Bronchial smooth muscle cell (primary cell): ENCODE measurements around the gene SET. TPM values are rescaled to one million over a fixed set of nuclear protein-coding genes. Genes with fewer than 3 reads are reported as not detected.

Experiments used
- total RNA-seq: library from RNA; depleted of rRNA; stranded (reverse); fragments of >200 nt; gene quantifications from 2 replicates; pipeline ENCODE4 v1.2.1, GENCODE V29; 2014

Gene SET, protein sequence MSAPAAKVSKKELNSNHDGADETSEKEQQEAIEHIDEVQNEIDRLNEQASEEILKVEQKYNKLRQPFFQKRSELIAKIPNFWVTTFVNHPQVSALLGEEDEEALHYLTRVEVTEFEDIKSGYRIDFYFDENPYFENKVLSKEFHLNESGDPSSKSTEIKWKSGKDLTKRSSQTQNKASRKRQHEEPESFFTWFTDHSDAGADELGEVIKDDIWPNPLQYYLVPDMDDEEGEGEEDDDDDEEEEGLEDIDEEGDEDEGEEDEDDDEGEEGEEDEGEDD
- 463 and 530 TPM in 2 replicates for total RNA-seq

DNA sequence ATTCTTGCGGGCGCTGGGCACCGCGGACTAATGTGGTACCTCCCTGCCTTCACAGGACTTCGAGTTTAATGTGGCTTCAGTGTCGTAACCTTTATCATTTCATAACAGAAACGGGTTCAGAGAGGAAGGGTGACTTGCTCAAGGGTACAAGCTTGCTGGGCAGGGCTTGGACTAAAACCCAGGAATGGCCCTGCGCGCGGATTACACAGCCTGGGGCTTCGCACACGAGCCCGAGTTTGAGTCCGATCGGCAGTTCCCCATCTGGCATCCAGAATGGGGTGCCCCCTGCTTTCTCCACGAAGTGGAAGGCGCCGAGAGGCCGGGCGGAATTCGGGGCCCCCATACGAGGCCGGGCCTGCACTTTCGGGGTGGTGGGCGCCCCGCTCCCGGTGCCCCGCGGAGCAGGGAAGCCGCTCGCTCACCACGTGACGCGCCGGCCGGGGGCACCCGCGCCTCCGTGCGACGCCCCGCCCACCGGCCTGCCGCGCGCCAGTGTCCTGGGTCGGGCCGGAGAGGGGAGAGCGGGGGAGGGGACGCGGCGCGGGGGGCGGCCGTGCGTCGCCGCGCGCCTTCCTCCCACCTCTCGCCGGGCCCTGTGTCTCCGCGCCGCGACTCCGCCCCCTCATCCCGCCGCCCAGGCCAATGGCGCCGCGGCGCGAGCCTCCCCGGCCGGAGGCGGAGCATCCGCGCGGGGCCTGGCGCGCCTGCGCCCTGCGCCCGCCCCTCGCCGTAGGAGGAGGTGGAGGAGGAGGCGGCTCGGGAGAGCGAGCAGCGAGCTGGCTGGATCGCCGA is at the start of gene SET:
Gene SET, plus strand, starts transcription at position 722 of the 792 bp plus-strand sequence. CDS start 361 bp downstream, outside the sequence.

DNA sequence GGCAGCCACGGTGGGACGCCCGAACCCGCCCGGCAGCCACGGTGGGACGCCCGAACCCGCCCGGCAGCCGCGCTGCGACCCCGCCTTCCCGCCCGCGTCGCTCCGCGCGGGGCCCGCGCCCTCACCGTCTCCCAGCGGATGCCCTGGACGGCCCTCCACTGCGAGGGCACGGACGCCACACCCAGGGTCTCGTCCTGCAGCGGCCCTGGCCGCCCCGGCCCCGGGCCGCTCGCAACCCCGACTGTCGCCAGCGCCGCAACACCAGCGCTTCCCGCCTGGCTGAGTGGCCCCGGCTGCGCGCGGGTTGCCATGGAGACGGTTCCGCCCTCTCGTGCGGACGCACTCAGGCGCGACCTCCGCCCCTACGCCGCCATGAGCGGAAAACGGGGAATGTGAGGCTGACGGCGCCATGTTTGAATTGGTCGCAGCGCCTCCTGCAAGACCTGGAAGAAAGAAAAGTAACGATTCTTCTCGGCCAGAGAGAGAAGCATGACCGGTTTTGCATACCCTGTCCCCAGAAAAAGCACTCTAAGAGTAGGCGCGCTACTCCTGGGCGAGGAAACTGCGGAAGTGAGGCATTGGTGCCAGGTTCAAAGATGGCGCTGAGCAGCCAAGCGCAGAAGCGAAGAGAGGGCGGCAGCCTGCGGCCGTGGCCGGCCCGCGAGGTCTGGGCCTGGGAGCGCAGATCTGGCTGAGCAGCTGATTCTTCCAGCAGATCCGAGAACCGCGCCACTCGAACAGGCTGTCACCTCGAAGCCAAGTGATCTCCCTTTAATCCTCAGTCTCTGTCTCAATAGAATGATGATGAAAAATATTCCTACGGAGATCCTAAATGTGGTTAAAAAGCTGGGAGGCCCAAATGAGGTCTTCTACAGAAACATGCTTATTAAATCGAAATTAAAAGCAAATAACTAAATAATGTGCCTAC is 32.3 kb upstream of the SET start, which contains the start of gene DYNC2I2:
Gene DYNC2I2, minus strand, starts transcription at position 432 of the 928 bp plus-strand sequence. Its CDS starts 121 bp downstream, at position 311.

DNA sequence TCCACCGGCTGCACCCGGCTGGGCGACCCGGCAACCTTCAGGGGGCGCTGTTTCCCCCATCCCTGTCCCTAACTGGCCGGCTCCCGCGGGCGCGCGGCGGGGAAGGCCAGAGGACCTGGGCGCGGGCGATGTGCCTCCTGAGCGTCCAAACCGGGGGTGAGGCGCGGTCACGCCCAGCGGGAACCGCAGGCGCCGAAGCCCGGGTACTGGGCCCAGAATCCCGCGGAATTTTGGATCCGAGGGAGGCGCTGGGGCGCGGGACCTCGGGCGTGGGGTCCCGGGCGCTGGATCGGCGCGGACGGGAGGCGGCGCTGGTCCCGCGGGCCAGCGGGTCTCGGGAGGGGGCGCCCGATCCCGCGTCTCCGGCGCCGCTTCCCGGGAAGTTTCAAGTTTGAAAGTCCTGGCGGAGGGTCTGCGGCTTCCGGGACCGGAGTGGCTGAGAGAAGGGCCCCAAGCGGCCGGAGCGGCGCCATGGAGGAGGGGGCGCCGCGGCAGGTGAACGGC is 13.5 kb downstream of the SET start, which contains the start of gene PKN3:
Gene PKN3, plus strand, starts transcription at position 59 of the 504 bp plus-strand sequence. Its CDS starts 413 bp downstream, at position 472.

GRCh38 chr9:128723866-128724743 is 35.1 kb downstream of the SET start, which contains the start of gene ZDHHC12:
TSS of gene ZDHHC12 (minus strand) at chr9:128724127. CDS start at chr9:128724093, 34 bp downstream.

Other genes starting within 250 kb of the SET start
- 21.4 and 21.6 TPM in 2 replicates for gene ODF2, start 233.2 kb upstream of the SET start, total RNA-seq
- 17.5 and 19.4 TPM in 2 replicates for gene GLE1, start 184.5 kb upstream of the SET start, total RNA-seq
- 362 and 422 TPM in 2 replicates for gene SPTAN1, start 136.6 kb upstream of the SET start, total RNA-seq
- 27.0 and 31.7 TPM in 2 replicates for gene DYNC2I2, start 32.4 kb upstream of the SET start, total RNA-seq
- gene PKN3, start 13.3 kb downstream of the SET start, total RNA-seq: 0.34 and 0.79 TPM in 2 replicates
- gene ZDHHC12, start 34.9 kb downstream of the SET start, total RNA-seq: 23.4 and 28.7 TPM in 2 replicates
- gene ZER1, start 82.7 kb downstream of the SET start, total RNA-seq: 16.8 and 19.1 TPM in 2 replicates
- gene TBC1D13, start 98.0 kb downstream of the SET start, total RNA-seq: 9.0 and 10.8 TPM in 2 replicates
- 17.5 and 22.2 TPM in 2 replicates for gene ENDOG, start 129.3 kb downstream of the SET start, total RNA-seq
- gene SPOUT1, start 140.6 kb downstream of the SET start, total RNA-seq: 10.7 and 11.2 TPM in 2 replicates
- 8.4 and 8.7 TPM in 2 replicates for gene KYAT1, start 192.7 kb downstream of the SET start, total RNA-seq
- 21.0 and 27.0 TPM in 2 replicates for gene LRRC8A, start 192.9 kb downstream of the SET start, total RNA-seq
- 16.2 and 16.3 TPM in 2 replicates for gene PHYHD1, start 231.8 kb downstream of the SET start, total RNA-seq